Smooth muscle cell (in vitro differentiated cells): ENCODE measurements around the gene MTMR6. TPM values are rescaled to one million over a fixed set of nuclear protein-coding genes. Genes with fewer than 3 reads are reported as not detected.
A peak's percentile ranks its signal among the peaks of the same experiment; 100 is the strongest.

Experiments used
- DNase-seq: peaks from one replicate; lab custom pipeline; 2025; ENCODE audit not compliant: unreplicated experiment; lab: John Stamatoyannopoulos, UW
- H2AFZ ChIP-seq: fragments of 200-600 bp; sonication (generic); 2 replicates; pipeline ENCODE4 v1.6.0; 2016; ENCODE audit warnings: antibody characterized with exemption, low read depth, mild to moderate bottlenecking
- H3F3A ChIP-seq: fragments of 200-600 bp; sonication (generic); 2 replicates; pipeline ENCODE4 v1.6.0; 2017; ENCODE audit warnings: antibody characterized with exemption, low read depth
- H3K27ac ChIP-seq: fragments of 200-600 bp; sonication (generic); 2 replicates; pipeline ENCODE4 v1.5.1; 2016; ENCODE audit warnings: low read depth, mild to moderate bottlenecking
- H3K27me3 ChIP-seq: fragments of 200-600 bp; sonication (generic); 2 replicates; pipeline ENCODE4 v1.6.1; 2016; ENCODE audit warnings: low read depth, mild to moderate bottlenecking
- H3K36me3 ChIP-seq: fragments of 200-600 bp; sonication (generic); 2 replicates; pipeline ENCODE4 v1.5.1; 2016; ENCODE audit warnings: low read depth
- H3K4me1 ChIP-seq: fragments of 200-600 bp; sonication (generic); 2 replicates; pipeline ENCODE4 v1.5.1; 2016; ENCODE audit warnings: low read depth
- H3K4me2 ChIP-seq: fragments of 200-600 bp; sonication (generic); 2 replicates; pipeline ENCODE4 v1.6.0; 2016; ENCODE audit warnings: mild to moderate bottlenecking
- H3K4me3 ChIP-seq: fragments of 200-600 bp; sonication (generic); 2 replicates; pipeline ENCODE4 v1.5.1; 2016; ENCODE audit warnings: mild to moderate bottlenecking
- H3K79me2 ChIP-seq: fragments of 200-600 bp; sonication (generic); 2 replicates; pipeline ENCODE4 v1.6.0; 2016; ENCODE audit warnings: low read depth, mild to moderate bottlenecking
- H3K9ac ChIP-seq: fragments of 200-600 bp; sonication (generic); 2 replicates; pipeline ENCODE4 v1.6.0; 2016; ENCODE audit warnings: low read depth
- H3K9me3 ChIP-seq: fragments of 200-600 bp; sonication (generic); replicated peaks from 2 replicates; pipeline ENCODE4 v1.5.1; 2016; ENCODE audit warnings: low read depth
- H4K20me1 ChIP-seq: fragments of 200-600 bp; sonication (generic); 2 replicates; pipeline ENCODE4 v1.6.0; 2016; ENCODE audit warnings: low read depth
- WGBS: methylation state at CpG from one replicate; pipeline ENCODE4 v1.1.7; 2016; ENCODE audit warnings: low lambda C conversion rate; 5-methylcytosine and 5-hydroxymethylcytosine counted together
- polyA plus RNA-seq: library from polyadenylated mRNA; unstranded; fragments of >200 nt; fragmentation: Nextera tagmentation; extraction: Ambion mirVana; gene quantifications from 2 replicates; pipeline ENCODE4 v1.2.1, GENCODE V29; 2016
- total RNA-seq: library from RNA; depleted of rRNA; stranded (reverse); fragments of >200 nt; gene quantifications from 2 replicates; pipeline ENCODE4 v1.2.3, GENCODE V29; 2014
- TF ChIP-seq, protein P1 (sequence below): fragments of 200-600 bp; sonication (generic); IDR thresholded peaks from 2 replicates; pipeline ENCODE4 v1.5.1; 2017; ENCODE audit warnings: borderline replicate concordance, mild to moderate bottlenecking, antibody characterized with exemption; ENCODE audit not compliant: insufficient read depth, poor library complexity, severe bottlenecking

The MTMR6 gene
- total and polyA plus RNA-seq, 2 experiments from 2014 or later: 15.1 to 35.4 TPM

- Histone ChIP-seq H3K4me3 (no peak overlapping the region), H3K27me3 (no peaks in the 10 kb centered on the region), H3K9ac (no peak overlapping the region), H4K20me1 (no peaks in the 10 kb centered on the region), H3K4me1 (no peaks in the 10 kb centered on the region), H3K9me3 (no peaks in the 10 kb centered on the region), H3K27ac (peak overlapping the region; percentile 26), H3K4me2 (no peak overlapping the region), H2AFZ (no peak overlapping the region), H3F3A (no peaks in the 10 kb centered on the region), H3K36me3 (no peaks in the 10 kb centered on the region), H3K79me2 (no peaks in the 10 kb centered on the region)
- no peak for DNase-seq
- 70% methylated on average over 6 of the region's 6 CpGs for WGBS
- TF ChIP-seq, protein P1, sequence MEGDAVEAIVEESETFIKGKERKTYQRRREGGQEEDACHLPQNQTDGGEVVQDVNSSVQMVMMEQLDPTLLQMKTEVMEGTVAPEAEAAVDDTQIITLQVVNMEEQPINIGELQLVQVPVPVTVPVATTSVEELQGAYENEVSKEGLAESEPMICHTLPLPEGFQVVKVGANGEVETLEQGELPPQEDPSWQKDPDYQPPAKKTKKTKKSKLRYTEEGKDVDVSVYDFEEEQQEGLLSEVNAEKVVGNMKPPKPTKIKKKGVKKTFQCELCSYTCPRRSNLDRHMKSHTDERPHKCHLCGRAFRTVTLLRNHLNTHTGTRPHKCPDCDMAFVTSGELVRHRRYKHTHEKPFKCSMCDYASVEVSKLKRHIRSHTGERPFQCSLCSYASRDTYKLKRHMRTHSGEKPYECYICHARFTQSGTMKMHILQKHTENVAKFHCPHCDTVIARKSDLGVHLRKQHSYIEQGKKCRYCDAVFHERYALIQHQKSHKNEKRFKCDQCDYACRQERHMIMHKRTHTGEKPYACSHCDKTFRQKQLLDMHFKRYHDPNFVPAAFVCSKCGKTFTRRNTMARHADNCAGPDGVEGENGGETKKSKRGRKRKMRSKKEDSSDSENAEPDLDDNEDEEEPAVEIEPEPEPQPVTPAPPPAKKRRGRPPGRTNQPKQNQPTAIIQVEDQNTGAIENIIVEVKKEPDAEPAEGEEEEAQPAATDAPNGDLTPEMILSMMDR: no peak
Measured at GRCh38 chr13:25214491-25215252, 72.6 kb downstream of the MTMR6 start.

GRCh38 chr13:25213715-25214114 is 73.6 kb downstream of the MTMR6 start:
- 73% methylated on average over 2 of the region's 2 CpGs for WGBS
- Histone ChIP-seq H2AFZ (no peak overlapping the region), H3F3A (no peaks in the 10 kb centered on the region), H3K9me3 (no peaks in the 10 kb centered on the region), H3K4me2 (no peak overlapping the region), H3K4me3 (no peak overlapping the region), H4K20me1 (no peaks in the 10 kb centered on the region), H3K79me2 (no peaks in the 10 kb centered on the region), H3K9ac (no peak overlapping the region), H3K4me1 (no peaks in the 10 kb centered on the region), H3K27ac (peak overlapping the region; percentile 48), H3K36me3 (no peaks in the 10 kb centered on the region), H3K27me3 (no peaks in the 10 kb centered on the region)
- TF ChIP-seq, protein P1: no peak
- DNase-seq: no peak

- H3K9ac ChIP-seq: no peak overlapping the region
- H3K27ac ChIP-seq: no peak overlapping the region
- DNase-seq: no peak
- no peaks in the 10 kb centered on the region for H3K27me3 ChIP-seq
- no peaks in the 10 kb centered on the region for H3K36me3 ChIP-seq
- H3K4me1 ChIP-seq: no peaks in the 10 kb centered on the region
- H3K4me3 ChIP-seq: no peak overlapping the region
- H3K4me2 ChIP-seq: no peak overlapping the region
- H3K79me2 ChIP-seq: no peaks in the 10 kb centered on the region
- H3F3A ChIP-seq: no peaks in the 10 kb centered on the region
- no peaks in the 10 kb centered on the region for H4K20me1 ChIP-seq
- H3K9me3 ChIP-seq: no peaks in the 10 kb centered on the region
- TF ChIP-seq, protein P1: no peak
- H2AFZ ChIP-seq: no peak overlapping the region
- WGBS: 94% methylated on average over 13 of the region's 13 CpGs
Measured at GRCh38 chr13:25210842-25211569, 76.3 kb downstream of the MTMR6 start.
